H9 (cell line): ENCODE results near the gene SORBS1. TPM values are rescaled to one million over a fixed set of nuclear protein-coding genes. Genes with fewer than 3 reads are reported as not detected.

Experiments used
- DNase-seq: peaks from one replicate; pipeline ENCODE4 v3.0.0-alpha.2; 2017
- H2AFZ ChIP-seq: one replicate; pipeline ENCODE4 v1.6.1; 2013; ENCODE audit warnings: mild to moderate bottlenecking, low read length, control low read depth, moderate library complexity
- H2AK5ac ChIP-seq: 2 replicates; pipeline ENCODE4 v1.6.1; 2013; ENCODE audit warnings: low read length, control low read depth, mixed read lengths; ENCODE audit not compliant: insufficient read length
- H2BK120ac ChIP-seq: one replicate; pipeline ENCODE4 v1.6.1; 2013; ENCODE audit warnings: low read depth, mild to moderate bottlenecking, low read length, control low read depth, inconsistent platforms; ENCODE audit not compliant: poor library complexity, severe bottlenecking
- H2BK12ac ChIP-seq: 2 replicates; pipeline ENCODE4 v1.6.1; 2013; ENCODE audit warnings: low read length, control low read depth, mixed read lengths, low read depth; ENCODE audit not compliant: insufficient read length
- H2BK15ac ChIP-seq: 2 replicates; pipeline ENCODE4 v1.6.1; 2013; ENCODE audit warnings: low read depth, low read length, control low read depth
- H2BK20ac ChIP-seq: one replicate; pipeline ENCODE4 v1.6.1; 2013; ENCODE audit warnings: low read depth, mild to moderate bottlenecking, low read length, control low read depth, inconsistent platforms; ENCODE audit not compliant: poor library complexity, severe bottlenecking
- H2BK5ac ChIP-seq: 2 replicates; pipeline ENCODE4 v1.6.1; 2013; ENCODE audit warnings: low read length, control low read depth, mixed read lengths; ENCODE audit not compliant: insufficient read length
- H3K14ac ChIP-seq: 2 replicates; pipeline ENCODE4 v1.6.1; 2013; ENCODE audit warnings: low read length, control low read depth; ENCODE audit not compliant: insufficient read depth
- H3K18ac ChIP-seq: 2 replicates; pipeline ENCODE4 v1.6.1; 2013; ENCODE audit warnings: low read depth, mild to moderate bottlenecking, mixed read lengths, low read length, control low read depth; ENCODE audit not compliant: insufficient read length
- H3K23ac ChIP-seq: 2 replicates; pipeline ENCODE4 v1.6.1; 2013; ENCODE audit warnings: low read length, control low read depth, mixed read lengths, low read depth; ENCODE audit not compliant: insufficient read length
- H3K23me2 ChIP-seq: 2 replicates; pipeline ENCODE4 v1.6.1; 2013; ENCODE audit warnings: low read depth, mild to moderate bottlenecking, mixed read lengths, low read length, control low read depth; ENCODE audit not compliant: insufficient read length, poor library complexity, severe bottlenecking
- H3K27ac ChIP-seq: 2 replicates; pipeline ENCODE4 v1.5.1; 2013; ENCODE audit warnings: low read length, control low read depth, mixed read lengths, low read depth; ENCODE audit not compliant: insufficient read length
- H3K27me3 ChIP-seq: 2 replicates; pipeline ENCODE4 v1.6.1; 2013; ENCODE audit warnings: low read length, control low read depth, inconsistent platforms; ENCODE audit not compliant: insufficient read depth
- H3K4ac ChIP-seq: 2 replicates; pipeline ENCODE4 v1.6.1; 2013; ENCODE audit warnings: low read depth, mild to moderate bottlenecking, control low read depth, inconsistent platforms, low read length, moderate library complexity
- H3K4me1 ChIP-seq: 2 replicates; pipeline ENCODE4 v1.6.1; 2013; ENCODE audit warnings: low read length, control low read depth, inconsistent platforms; ENCODE audit not compliant: insufficient read depth
- H3K4me2 ChIP-seq: 2 replicates; pipeline ENCODE4 v1.6.1; 2013; ENCODE audit warnings: low read length, control low read depth, mixed read lengths; ENCODE audit not compliant: insufficient read length, insufficient read depth
- H3K56ac ChIP-seq: 2 replicates; pipeline ENCODE4 v1.6.1; 2013; ENCODE audit warnings: low read depth, mild to moderate bottlenecking, mixed read lengths, low read length, control low read depth; ENCODE audit not compliant: insufficient read length
- H3K79me1 ChIP-seq: 2 replicates; pipeline ENCODE4 v1.6.1; 2013; ENCODE audit warnings: low read depth, mild to moderate bottlenecking, moderate library complexity, low read length, control low read depth, inconsistent platforms; ENCODE audit not compliant: insufficient read depth, poor library complexity, severe bottlenecking
- H3K79me2 ChIP-seq: 2 replicates; pipeline ENCODE4 v1.6.1; 2013; ENCODE audit warnings: low read length, control low read depth, inconsistent platforms; ENCODE audit not compliant: insufficient read depth
- H3K9ac ChIP-seq: 2 replicates; pipeline ENCODE4 v1.6.1; 2013; ENCODE audit warnings: low read length, control low read depth, mixed read lengths; ENCODE audit not compliant: insufficient read length; ENCODE audit errors: extremely low read depth
- H3K9me3 ChIP-seq: one replicate; pipeline ENCODE4 v1.6.1; 2013; ENCODE audit warnings: low read depth, low read length, inconsistent platforms; ENCODE audit not compliant: control insufficient read depth
- H3T11ph ChIP-seq: one replicate; pipeline ENCODE4 v1.6.1; 2013; ENCODE audit warnings: mild to moderate bottlenecking, low read length, control low read depth, inconsistent platforms
- H4K20me1 ChIP-seq: one replicate; pipeline ENCODE4 v1.6.1; 2013; ENCODE audit not compliant: control insufficient read depth, insufficient read length, insufficient read depth
- H4K5ac ChIP-seq: 2 replicates; pipeline ENCODE4 v1.6.1; 2013; ENCODE audit warnings: low read depth, mild to moderate bottlenecking, mixed read lengths, low read length, control low read depth; ENCODE audit not compliant: insufficient read length
- H4K8ac ChIP-seq: replicated peaks from 2 replicates; pipeline ENCODE4 v1.6.1; 2013; ENCODE audit warnings: low read length, control low read depth, mixed read lengths, low read depth; ENCODE audit not compliant: insufficient read length
- H4K91ac ChIP-seq: 2 replicates; pipeline ENCODE4 v1.6.1; 2013; ENCODE audit warnings: low read depth, mild to moderate bottlenecking, moderate library complexity, mixed read lengths, low read length, control low read depth; ENCODE audit not compliant: insufficient read length
- H3K27ac Mint-ChIP-seq, 3 experiments: 2 replicates in 2 of 3; 3 replicates in 1 of 3; pipeline ENCODE4 v1.8.0; 2020 to 2021; ENCODE audit warnings: mixed read lengths in 3 of 3, mild to moderate bottlenecking in 1 of 3, moderate library complexity in 1 of 3
- H3K27me3 Mint-ChIP-seq: 2 replicates; pipeline ENCODE4 v1.8.0; 2021; ENCODE audit warnings: low read depth, mild to moderate bottlenecking, moderate library complexity, mixed read lengths
- H3K36me3 Mint-ChIP-seq, 3 experiments: 2 replicates in 2 of 3; 3 replicates in 1 of 3; pipeline ENCODE4 v1.8.0; 2020 to 2021; ENCODE audit warnings: low read depth in 3 of 3, mixed read lengths in 3 of 3; ENCODE audit not compliant: insufficient read depth in 1 of 3
- H3K4me1 Mint-ChIP-seq, 2 experiments: 2 replicates each; pipeline ENCODE4 v1.8.0; 2020; ENCODE audit warnings: mixed read lengths in 2 of 2
- H3K4me3 Mint-ChIP-seq, 2 experiments: 2 replicates in 1 of 2; 3 replicates in 1 of 2; pipeline ENCODE4 v1.8.0; 2020 to 2021; ENCODE audit warnings: mild to moderate bottlenecking in 2 of 2, mixed read lengths in 2 of 2, moderate library complexity in 1 of 2
- H3K9me3 Mint-ChIP-seq, 2 experiments: 2 replicates in 1 of 2; 3 replicates in 1 of 2; pipeline ENCODE4 v1.8.0; 2020; ENCODE audit warnings: mild to moderate bottlenecking in 2 of 2, mixed read lengths in 2 of 2, moderate library complexity in 1 of 2
- WGBS: extraction: QIAGEN DNeasy Blood & Tissue Kit; methylation state at CpG from one replicate; pipeline ENCODE4 v1.1.7; 2013; ENCODE audit warnings: missing lambda C conversion rate, low lambda C conversion rate, mixed read lengths; ENCODE audit not compliant: insufficient read length; ENCODE audit errors: extremely low coverage; 5-methylcytosine and 5-hydroxymethylcytosine counted together
- total RNA-seq: library from RNA; stranded (reverse); gene quantifications from 2 replicates; pipeline ENCODE4 v1.2.1, GENCODE V29; 2021
- TF ChIP-seq, protein P1 (sequence below): fragments of 200-600 bp; sonication (generic); conservative IDR thresholded peaks from 3 replicates; pipeline ENCODE4 v1.8.0; 2021; ENCODE audit warnings: antibody characterized with exemption, mild to moderate bottlenecking

SORBS1 gene
- total RNA-seq, 1 experiment from 2014 or later = 24.3 TPM

GRCh38 chr10:95312257-95312656, 248.9 kb downstream of the SORBS1 start:
- Histone ChIP-seq H2BK120ac (no peak overlapping the region), H3K27me3 (no peaks in the 10 kb centered on the region), H3T11ph (no peak overlapping the region), H3K14ac (no peak overlapping the region), H2BK20ac (no peak overlapping the region), H3K9me3 (no peaks in the 10 kb centered on the region), H4K5ac (no peak overlapping the region), H2BK12ac (no peak overlapping the region), H3K4ac (no peak overlapping the region), H2BK5ac (no peak overlapping the region), H3K23me2 (no peaks in the 10 kb centered on the region), H3K18ac (no peak overlapping the region), H4K8ac (no peak overlapping the region), H2AK5ac (no peak overlapping the region), H3K27ac (no peak overlapping the region), H3K79me2 (no peaks in the 10 kb centered on the region), H2BK15ac (no peak overlapping the region), H4K20me1 (no peaks in the 10 kb centered on the region), H3K4me2 (no peak overlapping the region), H3K56ac (no peak overlapping the region), H3K4me1 (peaks cover 19% of the 10 kb centered on the region), H3K79me1 (no peaks in the 10 kb centered on the region), H2AFZ (no peak overlapping the region), H4K91ac (no peak overlapping the region), H3K9ac (no peak overlapping the region), H3K23ac (no peak overlapping the region)
- Mint-ChIP-seq H3K4me1 (peaks cover 54 to 60% of the 10 kb centered on the region in 2 experiments), H3K36me3 (peaks cover 0 to 4% (median 4%) of the 10 kb centered on the region in 3 experiments; a peak in 2 of 7 replicates), H3K9me3 (no peaks in the 10 kb centered on the region), H3K4me3 (no peak overlapping the region), H3K27ac (no peak overlapping the region), H3K27me3 (peaks cover 36% of the 10 kb centered on the region)
- DNase-seq = no peak
- TF ChIP-seq, protein P1, sequence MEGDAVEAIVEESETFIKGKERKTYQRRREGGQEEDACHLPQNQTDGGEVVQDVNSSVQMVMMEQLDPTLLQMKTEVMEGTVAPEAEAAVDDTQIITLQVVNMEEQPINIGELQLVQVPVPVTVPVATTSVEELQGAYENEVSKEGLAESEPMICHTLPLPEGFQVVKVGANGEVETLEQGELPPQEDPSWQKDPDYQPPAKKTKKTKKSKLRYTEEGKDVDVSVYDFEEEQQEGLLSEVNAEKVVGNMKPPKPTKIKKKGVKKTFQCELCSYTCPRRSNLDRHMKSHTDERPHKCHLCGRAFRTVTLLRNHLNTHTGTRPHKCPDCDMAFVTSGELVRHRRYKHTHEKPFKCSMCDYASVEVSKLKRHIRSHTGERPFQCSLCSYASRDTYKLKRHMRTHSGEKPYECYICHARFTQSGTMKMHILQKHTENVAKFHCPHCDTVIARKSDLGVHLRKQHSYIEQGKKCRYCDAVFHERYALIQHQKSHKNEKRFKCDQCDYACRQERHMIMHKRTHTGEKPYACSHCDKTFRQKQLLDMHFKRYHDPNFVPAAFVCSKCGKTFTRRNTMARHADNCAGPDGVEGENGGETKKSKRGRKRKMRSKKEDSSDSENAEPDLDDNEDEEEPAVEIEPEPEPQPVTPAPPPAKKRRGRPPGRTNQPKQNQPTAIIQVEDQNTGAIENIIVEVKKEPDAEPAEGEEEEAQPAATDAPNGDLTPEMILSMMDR = no peak
- WGBS = no CpG with 5 or more reads among the region's 6 CpGs
